Suprapubic skin (tissue), 4 donors: Measurements from ENCODE around the gene POLR2L.

ENCODE experiments used
- CTCF ChIP-seq, 2 donors: fragments of 200-600 bp in 1 of 2; fragments of 450-650 bp in 1 of 2; sonication (generic) in 1 of 2; IDR thresholded peaks; one replicate each; pipeline ENCODE4 v1.5.1; 2016 to 2019; ENCODE audit warnings: antibody characterized with exemption in 2 of 2, mild to moderate bottlenecking in 1 of 2, moderate library complexity in 1 of 2
- EP300 ChIP-seq: sonication (generic); formaldehyde crosslinking; IDR thresholded peaks from one replicate; pipeline ENCODE4 v1.6.1; 2017; ENCODE audit warnings: antibody characterized with exemption
- POLR2A ChIP-seq, 2 donors: fragments of 450-650 bp; IDR thresholded peaks; one replicate each; pipeline ENCODE4 v1.6.1; 2017; ENCODE audit warnings: antibody characterized with exemption in 2 of 2, mild to moderate bottlenecking in 2 of 2, moderate library complexity in 2 of 2
- POLR2AphosphoS5 ChIP-seq, 3 donors: sonication (generic); formaldehyde crosslinking; IDR thresholded peaks; one replicate each; pipeline ENCODE4 v1.6.1; 2017; ENCODE audit warnings: antibody characterized with exemption in 3 of 3

GRCh38 chr11:801097-801780, 41.1 kb downstream of the POLR2L start:
- TF ChIP-seq POLR2A (IDR thresholded peaks at IDR 0.05) (no peak), EP300 (no peak), CTCF (IDR thresholded peaks at IDR 0.05) (no peak), POLR2AphosphoS5 (IDR thresholded peaks at IDR 0.05) (no peak)
